Esophagus mucosa (tissue), 1 donor: ENCODE results near the gene DDX1. TPM values are rescaled to one million over a fixed set of nuclear protein-coding genes. Genes with fewer than 3 reads are reported as not detected.

Experiments
- ATAC-seq: fragments of 200-7000 bp; cut with Tn5 transposase; one replicate; pipeline ENCODE4 v1.9.1; 2020
- total RNA-seq: library from RNA; stranded (reverse); gene quantifications from one replicate; pipeline ENCODE4 v1.2.4, GENCODE V29; 2023
- donor health status: DM: yes; HTN: yes; CAD: no.

DDX1 gene
- total RNA-seq, 1 donor from 2014 or later = 63.5 TPM

- ATAC-seq = no peak
Observed at GRCh38 chr2:15562354-15563031, 29.2 kb upstream of the DDX1 start.

- no peak for ATAC-seq
Observed at GRCh38 chr2:15563227-15564100, 28.2 kb upstream of the DDX1 start.

DNA sequence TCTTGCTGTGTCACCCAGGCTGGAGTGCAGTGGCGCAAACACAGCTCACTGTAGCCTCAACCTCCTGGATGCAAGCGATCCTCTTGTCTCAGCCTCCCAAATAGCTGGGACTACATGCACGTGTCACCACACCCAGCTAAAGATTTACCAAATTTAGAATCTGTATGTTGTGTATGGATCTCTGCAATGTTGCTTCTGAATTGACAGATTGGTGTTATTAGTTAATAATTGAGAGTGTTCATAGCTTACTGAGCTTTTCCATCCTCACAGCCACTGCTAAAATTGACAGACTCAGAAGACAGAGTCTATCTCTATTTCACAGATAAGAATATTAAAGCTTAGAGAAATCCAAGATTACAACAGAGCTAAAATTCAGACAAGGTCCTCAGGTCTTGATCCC, 26.3 kb upstream of the DDX1 start:
- no peak for ATAC-seq

DNA sequence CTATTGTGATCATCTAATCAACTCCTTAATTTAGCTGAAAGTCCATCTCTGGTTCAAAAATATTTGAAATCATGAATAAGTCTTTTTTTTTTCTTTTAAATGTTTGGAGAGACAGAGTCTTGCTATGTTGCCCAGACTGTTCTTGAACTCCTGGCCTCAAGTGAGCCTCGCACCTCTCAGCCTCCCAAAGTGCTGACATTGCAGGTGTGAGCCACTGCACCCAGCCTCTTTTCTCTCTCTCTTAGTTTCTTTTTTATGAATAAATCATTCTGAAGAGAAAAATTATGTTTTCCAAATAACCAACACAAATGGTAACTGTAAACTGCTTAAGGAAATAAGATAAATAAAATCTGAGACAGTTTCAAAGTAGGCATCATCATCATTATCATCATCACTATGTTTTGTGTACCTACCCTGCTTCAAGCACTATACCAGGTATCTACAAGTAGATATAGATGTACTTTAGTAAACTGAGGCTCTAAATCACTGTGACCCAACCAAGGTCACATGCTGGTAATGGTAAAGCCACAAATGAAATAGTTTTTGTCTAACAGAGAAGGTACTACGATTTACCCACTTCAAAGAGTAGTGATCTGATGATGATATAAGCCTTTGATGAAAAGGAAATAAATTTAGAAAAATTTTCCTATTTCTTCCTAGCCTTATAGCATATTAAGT, 25.5 kb upstream of the DDX1 start:
- ATAC-seq = no peak

DNA sequence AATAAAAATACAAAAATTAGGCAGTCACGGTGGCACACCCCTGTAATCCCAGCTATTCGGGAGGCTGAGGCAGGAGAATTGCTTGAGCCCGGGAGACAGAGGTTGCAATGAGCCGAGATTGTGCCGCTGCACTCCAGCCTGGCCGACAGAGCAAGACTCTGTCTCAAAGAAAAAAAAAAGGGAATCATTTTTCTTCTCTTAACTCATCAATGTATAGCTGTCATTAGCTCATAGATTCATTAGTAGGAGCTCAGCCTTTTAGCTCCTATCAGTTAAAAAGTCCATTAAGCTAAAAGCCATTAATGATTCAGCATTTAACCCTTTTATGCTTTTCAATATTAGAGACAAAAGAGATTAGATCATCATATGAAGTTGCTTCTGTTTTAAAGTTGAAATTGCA, 24.8 kb upstream of the DDX1 start:
- no peak for ATAC-seq

- ATAC-seq = no peak
Observed at GRCh38 chr2:15568874-15569273, 22.8 kb upstream of the DDX1 start.

GRCh38 chr2:15570104-15570503, 21.6 kb upstream of the DDX1 start:
- ATAC-seq = no peak

GRCh38 chr2:15571729-15572128, 19.9 kb upstream of the DDX1 start:
- ATAC-seq = no peak

DNA sequence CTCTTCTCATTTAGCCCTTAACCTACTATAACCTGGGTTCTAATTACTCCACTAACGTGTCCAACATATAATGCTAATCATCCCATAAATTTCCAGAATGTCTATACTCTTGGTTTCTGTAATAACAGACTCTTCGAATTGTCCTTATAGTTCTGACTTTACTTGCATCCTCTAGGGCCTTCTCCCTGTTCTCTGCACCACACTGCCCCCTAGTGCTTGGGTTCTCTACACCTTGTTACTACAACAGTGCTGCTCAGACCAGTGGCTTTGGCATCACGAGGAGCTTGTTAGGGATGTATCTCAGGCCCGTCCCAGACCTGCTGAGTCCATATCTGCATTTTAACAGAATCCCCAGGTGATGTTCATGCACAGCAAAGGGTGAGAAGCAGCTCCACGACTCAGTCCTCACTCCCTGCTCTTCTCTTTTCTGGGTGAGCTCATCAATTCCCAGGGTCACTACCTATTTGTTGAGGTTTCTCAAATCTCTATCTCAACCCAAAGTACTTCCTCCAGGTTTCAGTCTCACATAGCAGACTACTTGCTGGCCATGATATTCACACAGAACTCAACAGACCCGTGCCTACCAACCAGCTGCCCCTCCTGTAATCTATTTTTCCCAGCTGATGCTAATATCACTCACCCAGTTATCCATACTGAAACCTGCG, 14.5 kb upstream of the DDX1 start:
- ATAC-seq = peak; percentile 88

DNA sequence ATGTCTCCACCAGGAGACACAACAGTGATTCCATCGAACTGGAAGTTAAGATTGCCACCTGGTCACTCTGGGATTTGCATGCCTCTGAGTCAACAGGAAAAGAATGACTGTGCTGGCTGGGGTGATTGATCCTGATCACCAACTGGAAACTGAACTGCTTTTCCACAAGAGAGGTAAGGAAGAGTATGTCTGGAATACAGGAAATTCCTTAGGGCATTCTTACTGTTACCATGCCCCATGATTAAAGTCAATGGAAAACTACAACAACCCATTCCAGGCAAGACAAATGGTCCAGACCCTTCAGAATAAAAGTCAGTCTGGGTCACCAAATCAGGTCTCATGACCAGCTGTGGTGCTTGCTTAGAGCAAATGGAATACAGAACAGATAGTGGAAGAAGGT, 12.0 kb upstream of the DDX1 start:
- ATAC-seq = no peak

GRCh38 chr2:15580451-15580850, 11.2 kb upstream of the DDX1 start:
- ATAC-seq = no peak

- no peak for ATAC-seq
Observed at GRCh38 chr2:15582710-15583357, 8.8 kb upstream of the DDX1 start.

GRCh38 chr2:15583826-15584225, 7.8 kb upstream of the DDX1 start:
- no peak for ATAC-seq

DNA sequence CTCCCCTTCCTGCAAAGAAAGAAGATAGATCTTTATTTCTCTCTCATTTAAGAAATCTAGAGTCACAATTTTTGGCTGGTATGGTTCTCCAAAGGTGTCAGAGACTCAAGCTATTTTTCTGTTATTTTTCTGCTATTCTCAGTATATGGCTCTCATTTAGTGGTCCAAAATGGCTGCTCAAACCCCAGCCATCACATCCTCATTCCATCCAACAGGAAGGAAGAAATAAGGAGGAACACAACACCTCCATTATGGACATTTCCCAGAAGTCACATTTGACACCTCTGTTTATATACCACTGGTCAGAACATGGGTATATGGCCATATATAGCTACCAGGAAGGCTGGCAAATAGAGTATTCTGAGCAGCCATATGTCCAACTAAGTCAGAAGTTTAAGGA, 7.4 kb upstream of the DDX1 start:
- no peak for ATAC-seq

DNA sequence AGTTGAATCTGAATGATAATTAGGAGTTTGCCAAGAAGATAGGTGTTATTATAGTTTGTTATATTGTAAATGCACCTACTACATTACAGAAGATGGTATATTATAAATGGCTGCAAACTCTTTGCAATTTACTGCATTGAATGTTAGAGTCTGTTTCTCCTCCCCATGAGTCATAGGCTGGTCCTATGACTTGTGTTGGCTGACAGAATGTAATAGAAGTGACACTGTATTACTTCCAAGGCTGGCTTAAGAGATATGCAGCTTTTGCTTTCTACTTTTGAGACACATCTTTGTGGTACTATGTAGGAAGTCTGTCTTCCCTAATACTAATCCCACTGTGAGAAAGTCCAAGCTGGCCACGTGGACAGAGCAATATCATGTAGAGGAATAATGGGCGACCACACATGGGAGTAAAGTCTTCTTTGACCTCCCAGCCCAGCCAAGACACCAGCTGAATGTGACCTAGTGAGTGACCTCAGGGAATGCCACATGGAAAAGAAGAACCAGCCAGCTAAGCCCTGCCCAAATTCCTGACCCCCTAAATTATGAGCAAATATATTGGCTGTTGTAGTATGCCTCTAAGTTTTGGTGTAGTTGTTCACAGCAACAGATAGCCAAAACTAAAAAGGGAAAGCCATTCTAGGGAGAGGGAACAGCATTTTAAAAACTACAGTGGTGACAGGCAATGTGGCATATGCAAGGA, 6.8 kb upstream of the DDX1 start:
- peak; percentile 51 for ATAC-seq

- no peak for ATAC-seq
Observed at GRCh38 chr2:15588329-15588919, 3.2 kb upstream of the DDX1 start.

- no peak for ATAC-seq
Observed at GRCh38 chr2:15591373-15591691, 336 bp upstream of the DDX1 start.

GRCh38 chr2:15593327-15593705, 1.6 kb downstream of the DDX1 start:
- no peak for ATAC-seq

GRCh38 chr2:15594291-15595256, 2.9 kb downstream of the DDX1 start:
- ATAC-seq = no peak

DNA sequence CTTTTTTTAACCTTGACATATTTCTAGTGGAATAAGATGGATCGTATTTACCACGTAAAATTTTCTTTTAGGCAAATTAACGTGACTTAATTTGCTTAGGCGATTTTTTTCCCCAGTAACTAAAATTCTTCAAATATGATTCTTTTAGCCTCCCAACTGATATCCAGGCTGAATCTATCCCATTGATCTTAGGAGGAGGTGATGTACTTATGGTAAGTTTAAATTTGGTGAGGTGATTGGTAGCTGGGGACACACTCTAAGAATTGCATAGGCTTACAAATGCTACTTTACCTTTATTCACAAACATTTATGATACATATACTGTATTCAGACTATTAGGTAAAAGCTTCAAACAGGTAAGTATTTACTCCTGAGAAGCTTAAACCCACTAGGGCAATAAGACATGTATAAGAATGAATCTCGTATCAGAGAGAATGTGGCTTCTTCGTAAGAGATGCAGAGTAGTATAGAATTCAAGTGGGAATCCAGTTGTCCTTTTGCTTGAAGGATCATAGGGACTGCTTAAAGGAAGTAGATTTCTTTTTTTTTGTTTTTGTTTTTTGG, 3.8 kb downstream of the DDX1 start:
- no peak for ATAC-seq
